NCI-H510A treated with DMSO at 0.1 percent for 48 hours (cell line): Measurements from ENCODE around the gene FAM83G.
"Not testable (repeated sequence)": the region's sequence is repeated elsewhere in the genome, so short reads cannot be mapped to it uniquely, and the experiment has no call there.

Experiments used
- DNase-seq: peaks from one replicate; lab custom pipeline; 2025; lab: John Stamatoyannopoulos, UW

FAM83G gene

DNA sequence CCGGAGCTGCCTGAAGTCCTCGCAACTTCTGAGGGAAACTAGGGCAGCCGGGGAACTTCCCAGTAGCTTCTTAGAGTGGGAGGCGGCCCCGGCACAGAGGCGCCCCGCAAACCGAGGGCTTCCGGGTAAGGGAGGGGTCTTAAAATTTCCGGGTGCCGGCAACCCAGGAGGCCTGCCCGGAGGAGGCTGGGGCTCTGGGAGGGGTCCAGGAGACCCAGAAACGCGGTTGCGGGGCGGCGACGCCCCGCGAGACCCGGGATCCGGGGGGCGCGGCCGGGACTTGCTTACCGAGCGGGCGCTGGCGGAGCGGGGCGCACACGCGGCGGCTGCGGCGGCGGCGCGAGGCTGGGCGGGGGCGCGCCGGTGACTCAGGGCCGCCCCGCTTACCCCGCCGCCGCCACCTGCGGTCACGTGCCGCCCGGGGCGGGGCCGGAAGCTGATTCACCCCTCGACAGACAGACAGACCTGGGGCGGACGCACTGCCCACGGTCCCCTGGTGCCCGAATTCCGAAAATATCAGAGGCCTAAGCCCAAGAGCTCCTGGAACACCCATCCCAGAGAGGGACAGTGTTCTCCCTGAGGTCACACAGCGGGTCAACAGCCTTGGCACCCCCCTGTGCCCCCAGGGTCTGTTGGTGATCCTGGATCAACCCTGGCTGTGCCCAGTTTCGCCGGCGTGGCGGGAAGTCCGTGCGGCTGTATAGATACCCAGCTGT lies at the start of gene FAM83G:
Gene FAM83G (minus strand): TSS at position 344 of the 716 bp plus-strand sequence. CDS start 723 bp downstream, outside the sequence.
- peak; percentile 54 for DNase-seq

DNA sequence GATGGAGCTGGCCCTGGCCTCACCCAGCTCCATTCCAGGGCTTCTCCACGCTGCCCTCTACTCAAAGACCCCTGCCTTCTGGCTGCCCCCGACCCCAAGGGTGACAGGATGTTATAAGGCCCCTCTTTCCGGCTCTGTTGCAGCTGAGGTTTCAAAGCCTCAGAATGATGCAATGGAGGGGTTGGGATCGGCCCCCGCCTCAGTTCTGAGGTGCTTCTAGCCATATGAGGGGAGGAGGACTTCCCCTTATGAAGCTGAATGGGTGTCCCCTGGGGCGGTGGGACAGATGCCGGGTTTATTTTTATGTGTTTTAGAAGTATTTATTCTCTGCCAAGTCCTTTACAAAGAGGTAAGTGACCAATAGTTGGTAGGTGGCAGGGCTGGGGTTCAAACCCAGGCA lies 44.3 kb upstream of the FAM83G start:
- not testable (repeated sequence) for DNase-seq

- not testable (repeated sequence) for DNase-seq
These were observed 42.9 kb upstream of the FAM83G start for GRCh38 chr17:19047510-19047909.

- not testable (repeated sequence) for DNase-seq
These were observed 42.3 kb upstream of the FAM83G start, which contains the start of gene GRAP for GRCh38 chr17:19046782-19047375. Gene GRAP, minus strand, starts transcription at chr17:19046957. Its CDS starts 31 bp downstream, at chr17:19046926.

DNA sequence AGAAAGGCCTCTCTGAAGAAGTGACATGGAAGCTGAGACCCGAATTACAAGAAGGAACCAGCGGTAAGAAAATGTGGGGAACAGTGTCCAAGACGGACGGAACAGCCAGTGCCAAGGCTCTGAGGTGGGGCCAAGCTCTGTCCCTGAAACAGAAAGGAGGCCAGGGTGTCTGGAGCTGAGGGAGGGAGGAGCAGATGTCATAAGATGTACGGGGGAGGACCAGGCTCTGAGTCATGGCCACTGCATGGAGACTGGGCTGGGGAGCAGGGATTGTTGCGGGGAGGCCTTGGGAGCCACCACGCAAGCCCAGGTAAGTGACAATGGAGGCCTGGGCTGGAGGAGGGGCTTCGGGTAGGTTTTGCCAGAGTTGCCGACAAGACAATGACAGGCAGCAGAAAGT lies 40.1 kb upstream of the FAM83G start:
- DNase-seq = not testable (repeated sequence)

- DNase-seq = not testable (repeated sequence)
These were observed 38.5 kb upstream of the FAM83G start for GRCh38 chr17:19043032-19043431.

DNA sequence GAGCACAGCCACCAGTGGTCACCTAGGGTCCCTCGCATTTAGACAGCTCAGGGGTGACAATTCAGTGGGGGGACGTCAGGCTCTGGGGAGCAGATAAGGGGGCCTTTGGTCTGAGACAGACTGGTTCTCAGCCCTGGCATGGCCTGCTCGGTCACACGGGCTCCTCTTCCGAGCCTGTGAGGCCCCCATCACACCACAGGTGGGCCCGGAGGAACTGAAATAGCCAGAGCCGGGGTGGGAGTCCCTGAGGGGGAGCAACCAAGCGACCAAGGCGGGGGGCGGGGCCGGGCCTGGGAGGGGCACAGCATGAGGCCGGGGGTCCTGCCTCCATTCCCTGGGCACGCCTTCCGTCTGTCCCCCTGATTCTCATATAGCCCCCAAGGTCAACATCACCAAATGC lies 37.8 kb upstream of the FAM83G start:
- not testable (repeated sequence) for DNase-seq

- not testable (repeated sequence) for DNase-seq
These were observed 37.3 kb upstream of the FAM83G start for GRCh38 chr17:19041871-19042270.

DNA sequence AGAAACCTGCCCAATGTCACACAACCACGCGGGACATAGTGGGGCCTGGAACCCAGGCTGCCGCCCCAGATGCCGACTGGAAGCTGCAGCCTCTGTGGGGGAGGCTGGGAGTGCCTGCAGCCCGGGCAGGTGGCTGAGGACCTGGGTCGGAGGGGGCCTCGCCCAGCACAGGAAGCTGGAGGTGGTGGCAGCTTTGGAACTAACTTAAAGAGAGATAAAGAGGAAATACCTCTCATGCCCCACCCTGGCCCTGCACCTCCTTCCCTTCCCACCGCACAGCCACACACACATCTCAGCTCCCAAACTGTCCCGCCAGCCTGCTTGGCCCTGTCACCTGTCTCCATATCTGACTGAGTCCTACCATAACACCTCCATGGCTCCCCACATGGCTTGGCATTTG lies 35.8 kb upstream of the FAM83G start:
- DNase-seq = not testable (repeated sequence)

GRCh38 chr17:19038730-19039129 lies 34.2 kb upstream of the FAM83G start:
- DNase-seq = not testable (repeated sequence)

DNA sequence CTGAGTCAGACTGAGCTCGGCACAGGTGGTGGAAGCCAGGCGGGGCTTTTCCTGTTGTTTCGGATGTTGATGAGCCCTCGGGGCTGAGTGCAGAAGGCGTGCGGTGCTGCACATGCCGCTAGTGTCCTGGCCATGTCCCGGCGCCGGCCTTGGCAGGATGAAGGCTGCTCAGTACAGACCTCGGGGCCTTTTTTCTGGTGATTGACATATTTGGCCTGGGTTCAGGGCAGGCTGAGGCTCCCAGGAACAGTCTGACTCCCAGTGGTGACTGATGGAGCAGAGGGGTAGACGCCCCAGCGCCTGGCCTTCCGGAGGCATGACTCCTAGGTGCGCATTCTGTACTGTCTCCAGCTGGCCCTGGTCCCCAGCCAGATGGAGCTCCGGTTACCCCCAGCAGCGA lies 33.4 kb upstream of the FAM83G start:
- DNase-seq = not testable (repeated sequence)

GRCh38 chr17:19037547-19037946 lies 33.0 kb upstream of the FAM83G start:
- not testable (repeated sequence) for DNase-seq

- not testable (repeated sequence) for DNase-seq
These were observed 31.6 kb upstream of the FAM83G start for GRCh38 chr17:19036186-19036585.

GRCh38 chr17:19032377-19032988 lies 27.9 kb upstream of the FAM83G start:
- DNase-seq = not testable (repeated sequence)

DNA sequence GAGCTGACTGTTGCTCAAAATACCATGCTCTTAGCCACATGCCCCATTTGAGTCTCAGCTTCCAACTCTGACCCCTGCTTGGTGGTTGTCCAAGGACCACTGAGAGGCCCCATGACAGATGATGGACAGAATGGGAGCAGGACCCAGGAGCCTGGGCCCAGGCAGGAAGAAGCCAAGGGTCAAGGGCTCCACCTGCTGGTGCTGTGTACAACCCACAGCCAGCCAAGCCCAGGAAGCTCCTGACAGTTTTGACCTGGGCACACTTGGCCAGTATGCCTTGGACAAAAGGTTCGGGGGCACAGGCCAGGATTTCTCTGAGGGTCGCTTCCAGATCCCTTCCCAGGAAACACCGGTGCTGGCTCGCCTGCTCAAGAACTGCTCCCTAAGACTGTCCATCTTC lies 27.2 kb upstream of the FAM83G start:
- DNase-seq = not testable (repeated sequence)

DNA sequence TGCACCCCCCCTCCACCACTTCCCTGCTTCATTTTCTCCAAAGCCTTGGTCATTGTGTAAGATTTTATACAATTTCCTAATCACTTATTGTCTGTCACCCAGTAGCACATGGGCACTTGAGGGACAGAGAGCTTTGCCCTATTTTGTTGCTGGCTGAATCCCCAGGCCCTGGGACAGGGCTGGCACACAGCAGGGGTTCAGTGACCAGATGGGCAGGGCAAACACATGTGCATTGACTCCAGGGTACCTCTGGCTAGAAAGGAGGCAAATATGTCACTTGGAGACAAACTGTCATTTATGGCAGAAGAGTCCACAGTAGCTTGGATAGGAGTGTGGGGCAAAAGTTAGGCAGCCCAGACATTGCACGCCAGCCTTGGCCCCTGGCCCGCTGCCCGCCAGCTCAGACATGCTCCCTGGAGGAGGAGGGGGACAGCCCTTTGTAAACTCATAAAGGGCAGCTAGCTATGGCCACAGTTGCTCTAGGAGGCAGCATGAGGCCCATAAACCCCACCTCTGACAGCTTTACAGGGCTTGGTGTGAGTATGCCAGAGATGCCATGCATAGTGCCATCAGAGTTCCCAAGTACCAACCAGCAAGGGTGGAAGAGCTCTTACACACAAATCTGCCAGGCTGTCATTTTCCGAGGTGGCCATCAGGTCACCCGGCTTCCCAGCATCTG lies 26.3 kb upstream of the FAM83G start:
- DNase-seq = not testable (repeated sequence)

DNA sequence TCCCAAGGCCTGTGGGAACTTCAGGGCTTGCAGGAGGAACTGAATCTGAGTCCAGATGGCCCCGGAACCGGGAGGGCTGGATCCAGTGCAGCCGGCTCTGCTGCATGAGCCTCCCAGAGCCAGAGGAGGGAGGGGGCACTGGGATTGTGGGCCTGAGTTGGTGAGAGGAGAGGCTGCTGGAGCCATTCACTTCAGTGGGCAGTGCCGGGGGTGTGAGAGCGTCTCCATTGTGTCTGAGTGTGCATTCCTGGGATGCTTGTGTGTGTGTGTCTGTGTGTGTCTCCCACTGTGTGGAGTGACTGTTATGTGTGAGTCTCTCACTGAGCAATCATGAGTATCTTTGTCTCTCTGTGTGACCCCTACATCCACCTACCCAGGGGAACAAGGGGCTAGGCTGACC lies 25.2 kb upstream of the FAM83G start:
- DNase-seq = not testable (repeated sequence)

DNA sequence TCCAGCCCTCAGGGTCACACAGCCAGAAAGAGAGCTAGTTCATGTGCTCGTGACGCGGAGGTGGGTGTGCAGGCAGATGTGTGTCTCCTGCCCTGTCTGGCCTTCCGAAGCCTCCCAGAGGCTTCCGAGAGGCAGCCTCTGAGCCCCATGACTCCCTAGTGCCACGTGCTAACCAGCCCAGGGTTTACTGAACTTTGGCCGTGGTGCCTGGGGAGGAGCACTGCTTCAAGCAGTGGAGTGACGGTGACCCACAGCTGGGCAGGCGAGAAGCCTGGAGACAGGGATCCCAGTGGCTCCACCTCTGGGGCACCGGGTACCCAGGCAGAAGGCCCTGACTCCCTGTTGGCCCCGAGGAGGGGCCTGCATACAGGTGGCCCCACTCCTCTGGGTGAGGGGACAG lies 24.1 kb upstream of the FAM83G start:
- DNase-seq = not testable (repeated sequence)

DNA sequence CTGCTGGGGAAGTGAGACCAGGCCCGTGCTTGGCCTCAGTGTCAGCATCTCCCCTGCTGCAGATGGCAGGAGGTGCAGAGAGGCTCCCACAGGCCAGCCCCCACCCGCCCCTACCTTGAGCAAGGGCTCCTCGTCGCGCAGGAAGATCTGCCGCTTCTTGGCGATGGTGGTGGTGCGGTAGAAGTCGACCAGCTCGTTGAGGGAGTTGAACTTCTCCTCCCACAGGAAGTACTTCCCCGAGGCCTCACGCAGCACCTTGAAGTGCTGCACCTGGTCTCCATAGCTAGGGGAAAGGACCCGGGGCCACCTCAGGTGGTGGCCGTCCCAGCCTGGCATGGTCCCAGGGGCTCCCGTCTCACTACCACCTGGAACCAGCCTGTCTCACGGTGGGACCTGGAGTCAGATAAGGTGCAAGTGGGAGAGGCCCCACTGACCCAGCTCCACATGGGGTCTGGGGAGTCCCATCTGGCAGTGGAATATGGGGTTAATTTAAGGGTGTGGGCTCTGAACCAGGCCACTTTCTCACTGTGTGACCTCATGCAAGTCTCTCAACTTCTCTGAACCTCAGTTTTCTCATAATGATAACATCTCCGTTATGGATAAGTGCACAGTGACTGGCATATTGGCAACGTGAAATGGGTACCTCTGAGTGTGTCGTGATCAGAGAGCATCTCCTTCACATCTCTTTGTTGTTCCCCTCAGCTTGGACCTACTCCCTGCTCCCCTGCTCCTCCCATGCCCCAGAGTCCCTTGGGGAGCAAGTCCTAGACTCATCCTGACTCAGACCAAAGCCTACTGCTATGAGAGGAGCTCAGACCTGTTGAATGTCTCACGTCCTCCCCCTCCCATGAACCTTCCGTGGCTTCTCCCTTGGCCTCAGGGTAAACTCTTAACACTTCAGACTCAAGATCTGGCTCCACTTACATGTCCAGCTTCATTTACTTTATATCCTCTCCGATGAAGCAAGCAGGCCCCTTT lies 19.8 kb upstream of the FAM83G start:
- no peak for DNase-seq

DNA sequence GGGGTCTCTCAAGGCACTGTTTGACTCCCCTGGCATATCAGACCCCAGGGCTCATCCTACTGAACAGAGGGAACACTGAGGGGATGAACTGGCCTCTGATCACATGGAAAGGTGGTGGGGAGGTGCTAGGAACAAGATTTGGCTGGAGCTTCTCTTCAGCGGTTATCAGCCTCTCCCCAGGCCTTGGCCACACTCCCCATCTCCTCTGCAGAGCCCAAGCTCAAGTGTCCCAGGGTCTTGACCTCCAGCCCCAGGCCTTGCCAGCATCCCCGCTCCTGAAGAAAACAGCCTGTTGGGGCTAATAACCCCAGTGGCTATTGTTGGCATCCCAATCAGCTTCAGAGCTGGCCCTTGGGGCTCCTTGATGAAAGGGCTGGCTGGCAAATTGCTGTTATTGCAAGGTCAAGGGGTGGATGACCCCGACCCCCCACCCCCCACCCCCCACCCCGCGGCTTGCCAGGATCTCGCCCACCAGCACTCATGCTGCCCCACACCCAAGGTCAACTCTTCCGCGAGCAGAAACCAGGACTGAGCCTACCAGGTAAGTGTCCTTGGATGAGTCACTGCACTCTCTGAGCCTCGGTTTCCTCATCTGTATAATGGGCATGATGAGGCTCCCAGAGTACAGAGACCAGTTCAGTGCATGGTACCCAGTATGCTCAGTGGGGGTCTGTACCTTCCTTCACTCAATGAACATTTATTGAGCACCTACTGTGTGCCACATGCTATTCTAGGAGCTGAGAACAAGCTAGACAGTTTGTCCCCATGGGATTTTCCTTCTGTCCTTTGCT lies 18.8 kb upstream of the FAM83G start:
- no peak for DNase-seq
